WI38 (cell line): ENCODE measurements around the gene AHSG.

Experiments used
- H3K4me3 ChIP-seq: 2 replicates; pipeline ENCODE4 v1.5.1; 2011; ENCODE audit warnings: low read depth, mild to moderate bottlenecking, control low read depth, low read length
- CTCF ChIP-seq: IDR thresholded peaks from 2 replicates; pipeline ENCODE4 v1.5.1; 2012; ENCODE audit warnings: low read depth, mild to moderate bottlenecking, control low read depth, low read length

The AHSG gene

GRCh38 chr3:186619787-186620212 lies 6.9 kb downstream of the AHSG start:
- no peak overlapping the region for H3K4me3 ChIP-seq
- no peak for TF ChIP-seq CTCF

DNA sequence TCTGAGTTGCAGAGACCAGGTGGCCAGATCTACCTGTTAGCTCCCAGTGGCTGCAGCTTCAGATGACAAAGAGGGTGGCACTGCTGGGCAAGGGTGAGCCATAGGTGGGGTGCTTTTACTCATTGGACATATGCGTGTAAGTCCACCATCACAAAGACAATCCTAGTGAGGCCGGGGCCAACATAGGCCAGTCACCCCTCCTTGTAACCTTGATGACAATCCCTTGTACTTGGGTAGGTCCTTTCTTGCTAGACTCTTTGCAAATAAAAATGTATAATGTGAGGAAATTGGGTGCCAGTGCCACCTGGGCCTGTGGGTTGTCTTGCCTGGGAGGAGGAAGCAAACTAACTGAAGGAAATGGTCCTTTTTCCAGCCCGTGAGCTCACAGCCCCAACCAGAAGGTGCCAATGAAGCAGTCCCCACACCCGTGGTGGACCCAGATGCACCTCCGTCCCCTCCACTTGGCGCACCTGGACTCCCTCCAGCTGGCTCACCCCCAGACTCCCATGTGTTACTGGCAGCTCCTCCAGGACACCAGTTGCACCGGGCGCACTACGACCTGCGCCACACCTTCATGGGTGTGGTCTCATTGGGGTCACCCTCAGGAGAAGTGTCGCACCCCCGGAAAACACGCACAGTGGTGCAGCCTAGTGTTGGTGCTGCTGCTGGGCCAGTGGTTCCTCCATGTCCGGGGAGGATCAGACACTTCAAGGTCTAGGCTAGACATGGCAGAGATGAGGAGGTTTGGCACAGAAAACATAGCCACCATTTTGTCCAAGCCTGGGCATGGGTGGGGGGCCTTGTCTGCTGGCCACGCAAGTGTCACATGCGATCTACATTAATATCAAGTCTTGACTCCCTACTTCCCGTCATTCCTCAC lies 7.6 kb downstream of the AHSG start:
- no peak for TF ChIP-seq CTCF

DNA sequence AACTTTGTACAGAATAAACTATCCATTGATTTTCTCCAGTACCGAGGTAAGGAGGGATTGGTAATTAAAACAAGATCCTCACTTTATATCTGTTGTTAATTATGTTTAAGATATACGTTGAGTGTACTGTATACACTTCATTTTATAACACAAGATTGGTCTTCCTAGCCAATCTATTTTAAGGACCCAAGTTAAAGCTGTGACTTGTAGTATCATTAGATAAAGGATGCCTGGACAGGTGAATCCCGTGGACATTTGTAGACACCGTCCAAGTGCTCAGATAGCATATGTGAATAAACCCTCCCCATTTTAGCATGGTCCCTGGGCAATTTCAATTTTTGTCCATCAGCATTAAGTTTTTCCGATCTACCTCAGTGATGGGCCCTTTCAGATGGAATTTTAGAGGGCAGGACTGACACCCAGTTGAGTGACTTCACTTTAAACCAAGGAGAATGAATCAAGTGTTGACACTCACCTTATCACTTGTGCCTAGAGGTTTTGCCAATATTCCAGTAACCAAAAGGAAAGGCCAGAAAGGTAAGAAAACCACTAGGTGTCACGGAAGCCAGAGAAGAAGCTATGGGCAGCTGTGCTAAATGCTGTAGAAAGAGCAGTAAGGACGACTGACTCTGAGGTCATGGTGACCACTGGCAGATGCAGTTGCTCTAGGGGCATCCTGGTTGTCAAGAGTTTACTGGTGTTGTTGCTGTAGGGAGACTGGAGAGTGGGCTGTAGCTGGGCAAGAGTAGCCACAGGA lies 9.2 kb downstream of the AHSG start:
- no peak for TF ChIP-seq CTCF
- no peak overlapping the region for H3K4me3 ChIP-seq

More for the DNA sequence above, 7.6 kb downstream of the AHSG start:
- H3K4me3 ChIP-seq, result no peak overlapping the region

DNA sequence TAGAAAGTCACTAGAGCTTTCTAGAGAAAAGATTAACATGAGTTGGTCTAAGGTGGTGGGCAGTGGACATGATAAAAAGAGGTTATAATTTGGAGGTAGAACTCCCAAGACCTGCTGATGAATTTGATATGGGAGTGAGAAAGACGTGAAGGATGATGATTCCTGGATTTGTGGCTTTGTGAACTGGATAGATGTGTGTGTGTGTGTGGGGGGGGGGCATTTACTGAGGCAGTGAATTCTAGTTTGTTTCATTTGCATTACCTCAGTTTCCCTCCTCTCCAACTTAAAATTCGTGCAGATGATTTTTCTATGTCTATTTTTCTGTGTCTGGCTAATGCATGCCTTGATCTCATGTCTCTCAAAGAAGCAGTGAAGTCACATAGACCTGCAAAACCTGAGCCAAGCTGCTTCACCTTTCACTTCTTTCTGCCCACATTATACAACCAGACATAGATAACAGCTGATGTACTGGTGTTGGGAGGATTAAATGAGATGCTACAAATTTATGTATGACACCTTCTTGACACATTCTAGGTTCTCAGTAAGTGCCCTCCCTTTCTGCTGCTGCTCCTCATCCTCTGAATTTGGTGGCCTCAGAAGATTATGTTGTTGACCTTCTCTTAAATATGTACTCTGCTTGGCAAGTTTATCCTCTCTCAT lies 9.9 kb downstream of the AHSG start:
- TF ChIP-seq CTCF, result no peak
- no peak overlapping the region for H3K4me3 ChIP-seq

DNA sequence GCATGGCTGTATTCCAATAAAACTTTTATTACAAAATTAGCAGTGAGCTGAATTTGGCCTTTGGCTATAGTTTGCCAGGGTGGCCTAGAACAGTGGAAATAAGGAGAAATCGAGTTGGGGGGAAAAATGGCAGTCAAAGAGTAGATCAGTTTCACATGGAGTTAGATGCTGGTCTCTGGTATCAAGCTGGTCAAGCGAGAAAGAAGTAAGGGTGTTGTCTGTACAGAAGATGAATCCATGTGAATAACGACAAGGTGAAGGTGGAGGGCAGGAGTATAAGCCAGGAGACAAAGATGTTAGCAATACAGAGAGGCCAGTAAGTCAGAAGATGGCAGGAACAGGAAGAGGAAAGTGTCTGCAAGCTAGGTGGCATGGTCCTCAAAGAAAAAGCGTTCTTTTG lies 11.7 kb downstream of the AHSG start:
- no peak for TF ChIP-seq CTCF
- H3K4me3 ChIP-seq, result no peak overlapping the region

GRCh38 chr3:186625600-186626042 lies 12.8 kb downstream of the AHSG start:
- H3K4me3 ChIP-seq, result no peak overlapping the region
- TF ChIP-seq CTCF, result no peak
